HG03135 (cell line): Measurements from ENCODE around the gene ATP5F1E.

ENCODE experiments used
- ATAC-seq: cut with Tn5 transposase; IDR thresholded peaks from one replicate; pipeline ENCODE4 v1.9.1; 2021; ENCODE audit warnings: mild to moderate bottlenecking, moderate library complexity; ENCODE audit not compliant: unreplicated experiment

Gene ATP5F1E

DNA sequence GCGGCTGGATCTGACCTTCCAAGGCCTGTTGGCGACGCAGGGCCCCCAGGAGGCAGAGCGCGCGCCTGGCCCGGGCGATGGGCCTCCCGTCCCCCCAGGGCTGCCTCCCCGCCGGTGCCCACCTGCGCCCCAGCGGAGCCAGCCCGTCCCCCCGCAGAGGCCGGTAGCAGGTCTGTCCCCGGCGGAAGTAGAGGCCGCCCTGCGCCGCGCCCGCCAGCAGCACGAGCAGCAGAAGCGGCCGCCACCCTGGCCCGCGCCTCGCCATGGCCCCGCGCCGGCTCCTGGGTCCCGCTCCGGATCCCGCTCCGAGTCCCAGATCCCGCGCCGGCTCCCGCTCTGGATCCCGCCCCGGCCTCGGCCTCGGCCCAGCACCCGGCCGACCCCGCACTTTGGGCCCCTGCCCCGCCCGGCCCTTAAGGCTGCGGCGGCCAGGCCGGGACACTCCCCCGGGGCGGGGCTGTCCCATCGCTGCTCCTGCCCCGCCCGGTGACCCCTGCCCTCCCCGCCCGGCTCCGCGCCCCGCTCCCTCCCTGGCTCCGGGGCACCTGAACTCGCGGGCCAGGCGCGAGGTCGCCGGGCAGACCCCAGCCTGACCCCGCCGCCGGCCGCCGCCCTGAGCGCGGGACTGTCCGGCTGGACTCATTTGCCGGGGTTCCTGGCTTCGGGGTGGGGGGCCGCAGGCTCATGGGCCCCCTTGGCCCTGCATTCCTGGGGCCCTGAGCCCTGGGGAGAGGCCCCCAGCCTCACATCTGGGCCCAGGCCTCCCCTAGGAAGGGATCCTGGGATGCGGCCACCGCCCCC, 25.1 kb downstream of the ATP5F1E start, which contains the start of gene CTSZ:
TSS of gene CTSZ (minus strand) at position 391 of the 801 bp plus-strand sequence. CDS start at position 265, 126 bp downstream.
- no peak for ATAC-seq

DNA sequence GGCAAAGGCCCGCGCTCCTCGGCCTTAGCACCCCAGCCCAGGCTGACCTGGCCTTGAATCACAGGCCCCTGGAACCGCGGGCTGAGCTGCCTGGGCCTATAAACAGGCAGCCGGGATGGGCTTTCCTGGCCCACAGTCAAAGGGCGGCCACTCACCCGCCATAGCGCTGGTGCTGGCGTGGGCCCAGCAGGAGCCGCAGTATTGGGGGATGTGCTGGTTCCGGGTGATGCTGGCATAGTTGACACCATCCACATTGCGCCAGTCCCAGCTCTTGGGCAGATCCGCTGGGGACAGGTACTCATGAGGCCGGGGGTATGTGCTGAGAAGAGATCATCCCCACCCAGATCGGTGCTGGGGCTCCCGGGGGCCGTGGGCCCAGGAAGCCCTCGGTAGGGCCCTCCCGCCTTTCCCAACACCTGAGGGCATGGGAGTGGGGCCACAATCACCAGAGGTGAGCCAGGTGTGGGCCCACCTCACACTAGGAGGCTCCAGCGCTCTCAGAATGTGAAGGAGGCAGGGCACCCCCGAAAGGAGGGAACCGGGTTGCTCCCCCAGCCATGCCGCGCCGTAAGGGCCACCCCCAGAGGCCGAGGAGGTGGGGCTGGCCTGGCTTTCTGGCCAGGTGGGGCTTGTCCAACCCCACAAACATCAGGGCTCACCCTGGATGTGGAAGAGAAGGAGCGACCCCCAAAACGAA, 25.8 kb downstream of the ATP5F1E start:
- no peak for ATAC-seq

DNA sequence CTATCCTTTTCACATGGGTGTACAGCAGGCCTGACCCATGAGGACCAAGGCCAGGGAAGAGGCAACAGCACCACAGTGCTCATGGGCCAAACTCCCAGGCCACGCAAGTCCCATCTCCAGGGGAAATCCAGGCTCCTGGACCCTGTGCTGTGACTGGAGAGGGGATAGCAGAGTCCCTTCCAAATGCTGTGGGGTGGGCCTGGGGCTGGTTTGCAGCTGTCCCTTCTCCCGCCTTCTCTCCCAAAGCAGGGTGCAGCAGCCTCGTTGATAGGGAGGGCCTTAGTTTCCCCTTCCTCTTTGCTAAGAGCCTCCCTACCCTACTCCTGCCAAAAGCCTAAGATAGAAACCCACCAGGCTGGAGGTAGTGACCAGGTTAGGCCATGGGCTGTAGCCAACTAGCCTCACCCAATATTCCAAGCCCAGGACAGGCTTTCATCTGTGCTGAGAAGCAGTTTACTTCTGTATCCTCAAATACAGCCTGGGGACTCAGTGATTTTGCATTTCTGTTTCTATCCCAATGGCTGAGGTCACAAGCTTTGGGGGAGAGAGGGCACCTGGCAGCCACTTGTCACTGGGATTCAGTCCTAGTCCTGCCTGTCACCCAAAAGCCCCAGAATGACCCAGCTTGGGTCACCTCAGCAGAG, 26.5 kb downstream of the ATP5F1E start:
- ATAC-seq = no peak

DNA sequence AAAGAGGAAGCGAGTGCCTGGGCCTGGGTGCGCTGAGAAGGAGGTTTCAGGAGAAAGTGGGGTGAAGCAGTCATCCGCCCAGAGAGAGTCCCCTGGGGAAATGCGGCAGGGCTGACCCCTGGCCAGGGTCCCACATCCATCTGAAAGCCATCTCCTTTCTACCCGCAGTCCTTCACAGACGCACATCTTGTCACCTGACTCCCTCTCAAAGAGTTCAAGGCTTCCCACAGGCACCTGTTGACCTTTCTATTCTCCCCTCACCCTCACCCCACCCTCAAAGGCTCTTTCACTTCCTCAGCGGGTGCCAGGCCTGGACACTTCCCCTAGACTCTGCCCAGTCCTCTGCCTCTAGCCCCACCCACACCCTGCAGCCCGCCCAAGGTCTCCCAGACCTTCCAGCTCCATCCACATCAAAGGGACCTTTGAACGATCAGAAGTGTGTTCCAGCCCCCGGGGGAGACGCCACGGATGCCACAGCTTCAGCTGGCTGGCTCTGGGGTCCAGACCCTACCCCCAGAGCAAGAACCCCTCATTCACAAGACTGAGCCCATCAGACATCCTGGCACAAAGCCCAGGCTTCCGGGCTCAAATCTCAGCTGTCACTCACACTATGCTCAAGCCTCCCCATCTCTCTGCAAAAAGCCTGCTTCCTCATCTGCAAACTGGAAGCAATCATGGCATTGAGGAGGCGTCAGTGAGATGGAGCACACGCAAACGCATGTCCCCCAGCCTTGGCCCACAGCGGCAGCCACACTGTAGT, 27.2 kb downstream of the ATP5F1E start:
- ATAC-seq = peak; percentile 53

DNA sequence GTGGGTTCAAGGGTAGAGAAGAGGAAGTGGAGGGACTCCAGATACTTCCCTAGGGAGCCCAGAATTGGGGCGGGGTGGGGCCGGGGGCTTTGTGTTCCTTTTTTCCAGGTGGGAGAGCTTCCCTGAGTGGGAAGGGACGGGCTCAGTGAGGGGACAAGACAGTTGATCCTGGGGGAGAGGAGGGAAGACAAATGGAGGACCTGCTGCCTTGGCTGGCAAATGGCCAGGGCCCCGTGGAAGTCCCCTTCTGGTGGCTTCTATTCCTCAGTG, 27.7 kb downstream of the ATP5F1E start:
- no peak for ATAC-seq

DNA sequence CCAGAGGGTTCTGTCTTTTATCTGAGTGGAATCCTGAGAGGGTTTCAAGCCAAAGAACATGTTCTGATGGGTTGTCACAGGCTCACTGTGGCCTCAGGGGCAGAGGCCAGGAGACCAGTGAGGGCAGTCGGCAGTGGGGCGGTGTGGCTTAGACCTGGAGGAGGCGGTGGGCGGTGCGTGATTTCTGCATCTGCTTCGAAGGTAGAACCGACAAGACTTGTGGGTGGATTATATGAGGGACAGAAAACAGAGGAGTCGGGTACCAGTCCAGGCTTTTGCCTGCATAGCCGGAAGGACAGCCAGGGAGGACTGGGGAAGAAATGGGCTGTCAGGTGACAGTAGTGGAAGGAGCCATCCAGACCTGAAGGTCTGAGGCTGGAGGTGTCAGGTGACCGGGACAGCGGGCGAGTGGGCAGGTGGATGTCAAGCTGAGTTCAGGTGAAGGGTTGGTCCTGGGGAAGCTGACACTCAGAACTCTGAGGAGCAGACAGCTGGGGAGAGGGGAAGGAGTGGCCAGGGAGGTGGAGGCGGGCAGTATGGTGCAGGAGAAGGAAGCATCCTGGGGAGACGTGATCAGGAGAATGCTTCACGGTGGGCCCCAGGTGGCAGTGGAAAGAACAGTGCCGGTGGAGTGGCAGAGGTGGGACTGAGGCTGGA, 28.2 kb downstream of the ATP5F1E start:
- ATAC-seq = no peak

DNA sequence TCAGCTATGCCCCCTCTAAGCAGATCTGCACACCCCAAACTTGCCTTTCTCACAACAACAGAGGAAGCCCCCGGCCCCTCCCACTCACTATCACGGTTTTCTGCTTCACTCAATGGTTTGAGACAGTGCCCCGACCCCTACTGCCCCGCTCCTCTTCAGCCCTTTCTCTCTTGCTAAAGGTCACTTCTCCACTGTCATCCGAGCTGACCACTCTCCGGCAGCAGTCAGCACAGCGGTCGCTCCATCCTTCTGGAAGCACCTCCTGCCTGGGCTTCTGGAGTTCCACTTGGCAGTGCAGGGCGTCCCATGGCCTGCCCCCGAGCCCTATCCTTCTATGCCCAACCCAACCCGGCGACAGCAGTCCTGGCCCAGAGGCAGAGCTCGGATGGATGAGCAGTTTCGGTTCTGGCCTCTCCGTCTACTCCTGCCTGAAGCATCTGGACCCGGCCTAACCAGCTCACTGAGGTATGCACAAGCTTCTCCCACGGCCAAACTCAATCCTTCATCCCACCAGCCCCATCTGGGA, 29.2 kb downstream of the ATP5F1E start:
- ATAC-seq = no peak

DNA sequence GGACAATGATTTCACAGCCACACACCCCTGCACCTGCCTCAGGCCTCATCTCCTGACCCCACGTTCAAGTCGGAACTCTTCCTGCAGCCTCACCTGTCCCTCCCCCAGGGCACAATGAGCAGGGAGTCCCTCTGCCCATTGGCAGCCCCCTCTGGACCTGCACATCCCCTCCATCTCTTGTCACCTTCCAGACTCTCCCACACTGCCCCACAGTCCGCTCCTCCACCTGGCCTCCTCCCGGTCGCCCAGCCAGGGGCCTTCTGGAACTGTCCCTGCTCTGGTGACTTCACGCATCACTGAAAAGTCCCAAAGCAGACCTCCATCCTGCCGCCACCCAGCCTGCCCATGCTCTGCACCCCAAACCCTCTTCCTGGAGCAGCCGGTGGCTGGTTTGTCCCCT, 29.7 kb downstream of the ATP5F1E start:
- ATAC-seq = no peak

DNA sequence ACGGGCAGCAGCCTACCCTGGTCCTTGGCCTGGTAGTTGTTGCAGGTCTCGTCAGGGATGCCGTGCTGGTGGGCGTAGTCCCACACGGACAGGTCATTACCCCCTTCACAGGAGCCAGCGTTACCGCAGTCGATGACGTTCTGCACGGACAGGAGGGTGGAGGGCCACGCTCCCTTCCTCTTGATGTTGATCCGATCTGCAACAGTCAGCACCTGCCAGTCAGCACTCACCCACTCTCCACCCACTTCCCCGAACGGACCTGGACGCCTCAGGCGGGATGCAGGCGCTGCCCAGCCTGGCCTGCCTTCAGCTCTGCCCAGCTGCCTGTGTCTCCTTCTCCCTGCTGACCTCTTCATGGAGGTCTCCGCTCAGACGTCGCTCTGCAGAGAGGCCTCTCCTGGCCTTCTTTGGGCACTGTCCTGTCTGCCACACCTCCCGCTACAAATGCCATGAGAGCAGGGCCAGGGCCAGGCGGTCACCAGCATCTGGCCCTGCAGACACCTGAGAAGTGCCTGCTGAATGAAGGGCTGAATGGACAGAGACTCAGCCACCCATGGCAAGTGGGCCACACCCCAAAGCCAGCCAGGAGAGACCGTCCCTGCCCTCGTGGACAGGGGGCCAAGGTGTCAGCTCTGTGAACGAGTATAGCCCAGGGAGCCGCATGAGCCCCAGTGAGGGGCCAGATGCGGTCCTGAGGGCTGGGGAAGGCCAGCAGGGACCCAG, 30.5 kb downstream of the ATP5F1E start:
- no peak for ATAC-seq

DNA sequence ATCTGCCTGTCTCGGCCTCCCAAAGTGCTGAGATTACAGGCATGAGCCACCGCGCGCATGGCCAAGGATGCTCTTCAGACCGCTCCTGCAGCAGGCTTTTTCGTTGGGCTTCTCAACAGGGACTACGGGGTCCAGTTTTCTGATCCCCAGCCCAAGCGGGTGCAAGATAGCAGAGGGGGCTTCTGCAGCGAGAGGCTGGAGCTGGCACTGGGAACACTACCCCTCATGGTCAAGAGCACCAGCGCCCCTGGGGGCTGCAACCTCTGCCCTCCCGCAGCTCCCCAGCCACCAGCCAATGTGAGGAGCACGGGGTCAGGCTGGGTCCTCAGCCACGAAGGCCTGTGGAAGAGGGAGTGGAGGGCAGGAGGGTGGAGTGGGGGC, 31.1 kb downstream of the ATP5F1E start:
- no peak for ATAC-seq

DNA sequence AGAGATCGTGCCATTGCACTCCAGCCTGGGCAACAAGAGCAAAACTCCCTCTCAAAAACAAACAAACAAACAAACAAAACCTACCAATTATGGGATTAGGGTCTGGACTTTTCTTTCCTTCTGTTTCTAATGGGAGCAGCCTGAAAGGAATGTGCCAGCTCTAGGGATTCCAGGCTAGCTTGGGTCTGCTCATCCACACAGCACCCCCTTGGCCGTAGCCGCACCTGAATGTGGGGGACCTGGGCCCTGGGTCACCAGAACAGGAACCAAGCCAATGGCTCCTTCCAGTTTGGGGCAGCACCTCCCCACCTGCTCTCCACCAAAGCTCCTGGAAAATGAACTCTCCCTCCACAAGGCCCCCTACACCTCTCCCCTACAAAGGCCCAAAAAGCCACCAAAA, 31.8 kb downstream of the ATP5F1E start:
- no peak for ATAC-seq

DNA sequence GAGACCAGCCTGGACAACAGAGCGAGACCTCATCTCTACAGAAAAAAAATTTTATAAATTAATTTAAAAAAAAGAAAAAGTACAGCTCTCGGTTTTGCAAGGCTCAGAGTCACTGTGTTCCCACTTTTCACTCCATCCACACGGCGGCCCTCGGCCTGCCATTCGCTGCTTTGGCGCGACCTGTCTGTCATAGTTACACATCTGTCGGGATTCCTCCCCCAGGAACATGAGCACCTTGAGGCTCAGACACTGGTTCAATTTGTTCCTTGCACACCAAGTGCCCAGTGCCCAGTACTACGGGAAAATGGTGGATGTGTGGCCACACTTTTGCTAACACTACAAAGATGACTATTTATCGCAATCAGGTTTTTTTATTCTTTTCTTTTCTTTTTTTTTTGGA, 33.5 kb downstream of the ATP5F1E start:
- no peak for ATAC-seq

DNA sequence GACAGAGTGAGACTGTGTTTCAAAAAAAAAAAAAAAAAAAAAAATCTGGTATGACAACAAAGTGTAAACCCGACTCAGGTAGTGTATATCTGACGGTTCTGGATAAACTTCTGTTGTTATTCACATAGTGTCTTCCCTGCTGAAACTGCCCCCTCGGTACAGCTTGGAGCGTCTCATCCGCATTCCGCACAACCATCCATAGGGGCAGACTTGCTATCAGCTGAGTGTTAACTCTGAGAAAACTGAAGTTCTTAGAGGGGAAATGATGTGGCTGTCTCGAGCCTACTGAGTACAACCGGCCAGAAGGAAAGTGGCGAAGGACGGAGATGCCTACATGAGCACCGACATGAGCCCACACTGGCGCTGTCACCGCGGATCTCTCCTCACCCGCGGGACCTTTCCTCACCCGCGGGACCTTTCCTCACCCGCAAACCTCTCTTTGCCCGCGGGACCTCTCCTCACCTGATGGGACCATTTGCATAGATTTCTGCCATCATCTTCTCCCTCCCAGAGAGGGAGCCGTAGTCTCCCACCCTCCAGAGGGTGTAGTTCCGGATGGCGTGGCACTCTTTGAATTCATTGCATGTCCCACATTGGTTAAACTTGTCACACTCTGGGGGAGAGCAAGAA, 34.9 kb downstream of the ATP5F1E start:
- no peak for ATAC-seq

DNA sequence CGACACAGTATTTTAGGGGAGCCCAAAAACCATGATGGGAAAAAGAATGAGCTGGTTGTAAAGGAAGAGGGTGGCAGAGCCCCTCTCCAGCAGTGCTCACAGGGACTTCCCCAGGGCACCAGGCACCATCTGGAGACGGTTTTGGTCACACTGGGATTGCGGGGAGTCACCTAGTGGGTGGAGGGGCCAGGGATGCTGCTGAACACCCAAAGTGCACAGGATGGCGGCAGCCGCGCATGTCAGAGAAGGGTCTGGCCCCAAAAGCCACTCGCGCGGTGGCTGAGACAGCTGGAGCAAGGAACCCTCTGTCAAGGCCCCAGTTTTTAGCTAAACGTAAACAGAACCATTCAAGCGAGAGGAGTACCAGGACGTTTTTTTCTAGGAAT, 35.9 kb downstream of the ATP5F1E start:
- no peak for ATAC-seq

DNA sequence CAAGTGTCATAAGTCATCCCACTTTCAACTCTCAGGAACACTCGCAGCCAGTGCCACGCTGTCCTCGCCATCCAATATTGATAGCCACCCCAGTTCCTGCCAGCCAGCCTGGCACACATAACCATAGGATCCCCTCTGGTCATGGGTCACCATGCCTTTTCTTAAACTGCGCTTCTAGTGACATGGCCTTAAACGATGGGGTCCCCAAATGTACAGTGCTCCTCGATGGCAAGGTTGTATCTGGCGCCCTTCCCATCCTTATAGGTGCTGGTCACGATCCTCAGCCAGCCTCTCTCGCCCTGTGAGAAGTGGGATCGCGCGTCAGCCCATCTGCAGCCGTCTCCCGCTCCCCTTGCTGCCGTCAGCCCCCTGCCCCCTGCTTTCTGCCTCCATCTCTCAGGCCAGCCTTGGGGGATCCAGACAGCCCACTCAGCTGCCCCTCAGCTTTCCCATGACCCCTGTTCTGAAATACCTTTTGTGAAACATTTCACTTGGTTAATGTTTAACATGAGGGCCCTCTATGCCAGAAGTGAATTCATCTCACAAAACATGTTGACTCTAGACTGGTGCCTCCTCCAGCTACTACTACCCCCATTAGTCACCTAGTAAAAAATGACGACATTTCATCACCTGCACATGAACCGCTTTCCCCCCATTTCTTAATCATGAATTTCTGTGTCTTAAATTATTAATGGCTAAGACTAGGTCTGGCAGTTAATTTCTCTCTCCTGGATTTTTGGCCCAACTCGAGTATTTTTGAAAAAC, 36.5 kb downstream of the ATP5F1E start:
- ATAC-seq = no peak

DNA sequence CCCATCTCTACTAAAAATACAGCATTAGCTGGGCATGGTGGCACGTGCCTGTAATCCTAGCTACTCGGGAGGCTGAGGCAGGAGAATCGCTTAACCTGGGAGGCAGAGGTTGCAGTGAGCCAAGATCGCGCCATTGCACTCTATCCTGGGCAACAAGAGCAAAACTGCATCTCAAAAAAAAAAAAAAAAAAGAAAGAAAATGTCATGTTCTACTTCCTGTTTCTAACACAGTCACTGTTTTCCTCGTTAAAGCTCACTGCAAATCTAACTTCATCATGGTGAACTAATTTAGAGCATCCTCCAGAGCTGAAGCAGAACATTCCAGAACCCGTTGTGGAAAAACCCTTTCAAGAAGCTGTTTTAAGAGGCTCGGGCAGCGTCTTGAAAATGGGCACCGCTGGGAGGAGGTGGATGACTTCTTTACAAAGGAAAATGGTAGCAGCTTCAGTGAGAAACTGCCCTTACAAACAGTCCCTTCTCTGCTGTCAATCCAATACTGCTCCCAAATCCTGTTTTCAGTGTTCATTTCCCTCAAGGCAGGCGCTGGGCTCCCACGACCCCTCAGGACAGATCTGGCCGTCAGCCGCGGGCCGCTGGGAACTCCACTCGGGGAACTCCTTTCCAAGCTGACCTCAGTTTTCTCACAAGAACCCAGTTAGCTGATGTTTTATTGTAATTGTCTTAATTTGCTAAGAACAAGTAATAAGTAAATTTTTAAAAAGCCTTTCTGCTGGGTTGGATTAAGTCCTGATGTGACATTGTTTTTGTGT, 37.6 kb downstream of the ATP5F1E start:
- ATAC-seq = no peak

DNA sequence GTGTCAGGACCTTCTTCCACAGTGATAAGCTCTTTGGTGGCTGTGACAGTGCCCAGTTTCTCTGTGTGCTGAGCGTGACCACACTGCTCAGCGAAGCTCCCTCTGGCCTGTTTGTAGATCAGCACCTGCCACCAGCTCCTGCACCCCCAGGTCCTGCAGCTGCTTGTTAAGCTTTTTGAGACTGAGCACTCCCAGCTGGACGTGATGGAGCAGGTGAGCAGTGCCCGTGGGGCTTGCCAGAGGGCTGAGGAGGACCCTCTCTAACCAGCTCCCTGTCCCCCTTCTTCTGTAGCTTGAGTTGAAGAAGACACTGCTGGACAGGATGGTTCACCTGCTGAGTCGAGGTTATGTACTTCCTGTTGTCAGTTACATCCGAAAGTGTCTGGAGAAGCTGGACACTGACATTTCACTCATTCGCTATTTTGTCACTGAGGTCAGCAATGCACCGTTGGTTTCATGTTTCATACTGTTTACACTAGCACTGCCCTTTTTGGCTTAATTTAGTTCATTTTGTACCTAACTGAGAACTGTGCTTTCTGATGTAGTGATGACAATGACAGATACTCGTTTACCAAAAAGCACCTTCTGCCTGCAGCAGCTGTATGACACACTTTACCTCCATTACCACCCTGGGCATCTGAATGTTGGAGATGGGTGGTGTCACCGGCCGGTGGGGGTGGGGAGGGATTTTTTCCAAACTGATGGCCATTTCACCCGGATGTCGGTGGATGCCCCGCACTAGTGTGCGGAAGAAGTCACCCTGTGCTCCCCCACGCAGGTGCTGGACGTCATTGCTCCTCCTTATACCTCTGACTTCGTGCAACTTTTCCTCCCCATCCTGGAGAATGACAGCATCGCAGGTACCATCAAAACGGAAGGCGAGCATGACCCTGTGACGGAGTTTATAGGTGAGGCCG, 38.5 kb downstream of the ATP5F1E start:
- no peak for ATAC-seq
